Rectal smooth muscle tissue (tissue), 1 donor: ENCODE results near the gene NUS1.
"Not testable (repeated sequence)": the region's sequence is repeated elsewhere in the genome, so short reads cannot be mapped to it uniquely, and the experiment has no call there.

Experiments used
- H3K27ac ChIP-seq: one replicate; pipeline ENCODE4 v1.7.0; 2013; ENCODE audit warnings: low read depth, low read length, inconsistent platforms
- H3K27me3 ChIP-seq: one replicate; pipeline ENCODE4 v1.7.0; 2013; ENCODE audit warnings: low read length; ENCODE audit not compliant: control insufficient read depth, insufficient read depth
- H3K36me3 ChIP-seq: one replicate; pipeline ENCODE4 v1.7.0; 2013; ENCODE audit warnings: low read length; ENCODE audit not compliant: control insufficient read depth, insufficient read depth
- H3K4me1 ChIP-seq: one replicate; pipeline ENCODE4 v1.7.0; 2013; ENCODE audit warnings: low read length; ENCODE audit not compliant: control insufficient read depth, insufficient read depth
- H3K4me3 ChIP-seq: one replicate; pipeline ENCODE4 v1.7.0; 2013; ENCODE audit warnings: low read length
- H3K9ac ChIP-seq: one replicate; pipeline ENCODE4 v1.7.0; 2013; ENCODE audit warnings: low read length

Gene NUS1

DNA sequence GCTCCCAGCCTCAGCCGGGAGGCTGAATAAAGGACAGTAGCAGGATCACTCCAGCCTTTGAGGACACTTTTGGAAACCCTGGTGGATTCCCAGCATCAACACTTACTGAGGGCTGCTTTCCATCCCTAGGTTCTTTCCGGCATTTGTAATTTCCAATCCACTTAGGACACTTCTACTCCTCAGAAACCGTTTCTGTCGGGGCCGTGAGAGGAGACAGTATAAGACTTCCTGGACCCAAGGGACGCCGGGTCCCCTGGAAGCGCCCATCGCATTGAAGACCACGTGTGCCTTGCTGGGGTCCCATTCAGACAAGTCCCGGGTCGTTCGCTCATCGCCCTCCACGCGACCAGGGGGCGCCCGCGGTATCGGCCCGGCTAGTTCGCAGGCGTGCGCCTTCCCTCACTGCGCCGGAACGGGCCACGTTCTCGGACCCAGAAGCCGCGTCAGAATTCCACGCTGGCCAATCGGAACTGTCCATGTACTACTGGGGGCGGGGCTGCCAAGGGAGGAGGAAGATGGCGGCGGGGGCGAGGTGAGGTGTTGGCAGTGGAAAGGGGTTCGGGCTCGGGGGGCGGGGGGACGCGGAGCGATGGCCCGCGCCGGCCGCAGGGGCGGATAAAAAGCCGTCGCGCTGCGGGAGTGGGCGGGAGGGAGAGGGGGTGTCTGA is at the start of gene NUS1:
NUS1 (plus strand) TSS at position 479 of the 667 bp plus-strand sequence. CDS start 202 bp downstream, outside the sequence.
- Histone ChIP-seq H3K27me3 (no peaks in the 10 kb centered on the region), H3K9ac (peak within 1 kb of the TSS; percentile 13), H3K27ac (peak within 1 kb of the TSS; percentile 16), H3K4me1 (peaks cover 10% of the 10 kb centered on the region), H3K36me3 (no peaks in the 10 kb centered on the region), H3K4me3 (peak within 1 kb of the TSS; percentile 82)

DNA sequence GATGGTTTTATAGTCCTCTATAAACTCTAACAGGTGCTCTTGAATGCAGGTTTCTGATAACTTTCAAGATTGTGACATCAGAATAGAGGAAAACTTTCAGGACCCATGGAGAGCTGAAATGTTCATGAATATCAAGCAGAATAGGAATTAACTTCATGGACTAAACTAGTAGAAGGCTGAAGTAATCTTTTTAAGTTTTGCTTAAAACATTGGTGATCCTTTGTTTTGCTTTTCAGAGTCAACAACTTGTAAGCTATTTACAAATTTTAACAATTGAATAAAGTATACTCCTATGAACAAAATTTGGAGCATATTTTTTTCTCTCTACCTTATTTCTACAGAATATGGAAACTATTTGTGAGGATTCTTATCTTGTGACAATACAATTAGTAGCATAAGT is 47.7 kb upstream of the NUS1 start:
- Histone ChIP-seq H3K27ac (no peak overlapping the region), H3K36me3 (no peaks in the 10 kb centered on the region), H3K4me1 (no peaks in the 10 kb centered on the region), H3K27me3 (no peaks in the 10 kb centered on the region), H3K9ac (no peak overlapping the region), H3K4me3 (no peak overlapping the region)

DNA sequence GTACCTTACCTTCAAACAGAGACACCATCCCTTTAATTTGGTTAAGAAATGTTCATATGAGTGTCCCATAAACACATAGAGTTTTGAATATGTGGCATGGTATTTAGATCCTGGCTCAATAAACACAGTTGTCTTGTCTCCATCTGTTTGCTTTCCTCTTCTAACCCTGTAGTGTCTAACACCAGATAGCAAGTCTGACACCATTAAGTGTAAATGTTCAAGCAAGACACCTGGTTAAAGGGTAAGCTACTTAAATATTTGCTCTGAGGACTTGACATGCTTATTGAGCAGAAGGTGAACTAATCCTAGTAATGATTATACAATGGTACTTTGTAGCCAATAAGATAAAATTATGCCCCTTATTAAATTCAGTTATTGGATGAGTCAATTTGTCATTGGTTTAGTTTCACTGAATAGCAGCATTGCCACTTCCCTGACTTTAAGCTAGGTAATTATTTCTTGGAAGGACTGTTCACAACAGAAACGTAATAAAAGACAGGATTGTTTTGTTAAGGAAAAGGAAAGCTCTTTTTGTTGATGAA is 46.1 kb upstream of the NUS1 start:
- H3K27ac ChIP-seq, result no peak overlapping the region
- no peak overlapping the region for H3K4me3 ChIP-seq
- no peaks in the 10 kb centered on the region for H3K36me3 ChIP-seq
- no peak overlapping the region for H3K9ac ChIP-seq
- no peaks in the 10 kb centered on the region for H3K27me3 ChIP-seq
- no peaks in the 10 kb centered on the region for H3K4me1 ChIP-seq

DNA sequence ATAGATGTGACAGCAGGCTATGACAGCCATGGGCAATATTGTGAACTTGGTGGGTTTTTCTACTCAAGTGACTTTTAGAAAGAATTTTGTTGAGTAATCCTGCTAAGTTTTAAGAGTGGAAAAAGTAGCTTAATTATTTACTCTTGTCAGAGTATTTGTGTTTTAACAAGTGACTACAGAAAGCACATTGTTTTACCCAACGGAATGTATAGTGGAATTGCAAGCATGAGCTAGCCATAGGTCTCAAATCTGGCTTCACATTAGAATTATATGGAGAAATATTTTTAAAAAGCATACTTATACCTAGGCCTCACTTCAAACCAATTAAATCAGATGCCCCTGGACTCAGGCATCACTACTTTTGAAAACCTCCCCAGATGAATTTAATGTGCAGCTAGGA is 37.5 kb upstream of the NUS1 start:
- no peak overlapping the region for H3K9ac ChIP-seq
- H3K4me1 ChIP-seq, result no peaks in the 10 kb centered on the region
- H3K36me3 ChIP-seq, result no peaks in the 10 kb centered on the region
- no peak overlapping the region for H3K4me3 ChIP-seq
- H3K27me3 ChIP-seq, result no peaks in the 10 kb centered on the region
- H3K27ac ChIP-seq, result no peak overlapping the region

- H3K4me3 ChIP-seq, result no peak overlapping the region
- H3K9ac ChIP-seq, result no peak overlapping the region
- H3K27ac ChIP-seq, result no peak overlapping the region
- no peaks in the 10 kb centered on the region for H3K36me3 ChIP-seq
- no peaks in the 10 kb centered on the region for H3K4me1 ChIP-seq
- no peaks in the 10 kb centered on the region for H3K27me3 ChIP-seq
These were observed 32.3 kb upstream of the NUS1 start for GRCh38 chr6:117642976-117643375.

- H3K4me3 ChIP-seq, H3K36me3 ChIP-seq, H3K27ac ChIP-seq, H3K4me1 ChIP-seq, H3K9ac ChIP-seq, H3K27me3 ChIP-seq: not testable (repeated sequence)
These were observed 23.3 kb upstream of the NUS1 start for GRCh38 chr6:117651984-117652383.

GRCh38 chr6:117653949-117654348 is 21.3 kb upstream of the NUS1 start:
- Histone ChIP-seq H3K4me3 (no peak overlapping the region), H3K27me3 (no peaks in the 10 kb centered on the region), H3K27ac (no peak overlapping the region), H3K4me1 (no peaks in the 10 kb centered on the region), H3K36me3 (no peaks in the 10 kb centered on the region), H3K9ac (no peak overlapping the region)

GRCh38 chr6:117655380-117655779 is 19.9 kb upstream of the NUS1 start:
- Histone ChIP-seq H3K4me3 (no peak overlapping the region), H3K9ac (no peak overlapping the region), H3K27ac (no peak overlapping the region), H3K36me3 (no peaks in the 10 kb centered on the region), H3K27me3 (no peaks in the 10 kb centered on the region), H3K4me1 (no peaks in the 10 kb centered on the region)

GRCh38 chr6:117666881-117667280 is 8.4 kb upstream of the NUS1 start:
- H3K36me3 ChIP-seq, result no peaks in the 10 kb centered on the region

DNA sequence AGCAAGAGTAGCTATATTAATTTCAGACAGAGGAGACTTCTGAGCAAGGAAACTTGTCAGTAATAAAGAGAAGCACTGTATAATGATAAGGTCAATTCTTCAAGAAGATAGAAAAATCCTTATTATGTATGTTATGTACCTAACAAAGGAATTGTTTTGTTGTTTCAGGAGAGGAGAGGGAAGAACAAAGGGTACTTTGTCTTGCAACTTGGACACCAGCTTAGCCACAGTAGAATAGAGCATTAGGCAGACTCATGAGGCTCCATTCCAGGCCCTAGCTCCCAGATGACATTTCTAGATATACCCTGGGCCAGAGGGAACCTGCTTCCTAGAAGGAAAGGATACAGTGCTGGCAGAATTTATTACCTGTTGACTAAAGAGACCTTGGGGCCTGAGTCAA is 6.5 kb upstream of the NUS1 start:
- Histone ChIP-seq H3K4me1 (no peaks in the 10 kb centered on the region), H3K27ac (no peak overlapping the region), H3K9ac (no peak overlapping the region), H3K27me3 (no peaks in the 10 kb centered on the region), H3K4me3 (no peak overlapping the region), H3K36me3 (no peaks in the 10 kb centered on the region)

More at GRCh38 chr6:117666881-117667280, 8.4 kb upstream of the NUS1 start:
- no peak overlapping the region for H3K27ac ChIP-seq
- H3K4me3 ChIP-seq, result no peak overlapping the region
- no peaks in the 10 kb centered on the region for H3K4me1 ChIP-seq
- no peaks in the 10 kb centered on the region for H3K27me3 ChIP-seq
- H3K9ac ChIP-seq, result no peak overlapping the region

DNA sequence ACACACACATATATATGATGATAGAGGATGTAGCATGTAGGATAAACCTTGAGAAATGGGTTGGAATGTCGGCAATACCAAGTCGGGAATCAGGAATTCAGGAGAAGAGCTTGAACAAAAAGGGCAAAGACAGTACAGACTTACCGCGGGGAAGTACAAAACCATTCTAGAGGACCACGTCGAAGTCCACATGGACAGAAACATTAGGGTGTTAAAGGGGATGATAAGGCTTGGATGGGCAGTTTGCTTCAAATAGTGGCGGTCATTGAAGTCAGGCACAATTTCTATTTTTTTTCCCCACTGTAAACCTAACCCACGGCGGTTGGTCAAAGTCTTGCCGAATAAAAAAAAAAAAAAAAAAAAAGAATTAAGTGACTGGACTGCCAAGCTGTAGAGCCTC is 766 bp upstream of the NUS1 start:
- no peak overlapping the region for H3K9ac ChIP-seq

DNA sequence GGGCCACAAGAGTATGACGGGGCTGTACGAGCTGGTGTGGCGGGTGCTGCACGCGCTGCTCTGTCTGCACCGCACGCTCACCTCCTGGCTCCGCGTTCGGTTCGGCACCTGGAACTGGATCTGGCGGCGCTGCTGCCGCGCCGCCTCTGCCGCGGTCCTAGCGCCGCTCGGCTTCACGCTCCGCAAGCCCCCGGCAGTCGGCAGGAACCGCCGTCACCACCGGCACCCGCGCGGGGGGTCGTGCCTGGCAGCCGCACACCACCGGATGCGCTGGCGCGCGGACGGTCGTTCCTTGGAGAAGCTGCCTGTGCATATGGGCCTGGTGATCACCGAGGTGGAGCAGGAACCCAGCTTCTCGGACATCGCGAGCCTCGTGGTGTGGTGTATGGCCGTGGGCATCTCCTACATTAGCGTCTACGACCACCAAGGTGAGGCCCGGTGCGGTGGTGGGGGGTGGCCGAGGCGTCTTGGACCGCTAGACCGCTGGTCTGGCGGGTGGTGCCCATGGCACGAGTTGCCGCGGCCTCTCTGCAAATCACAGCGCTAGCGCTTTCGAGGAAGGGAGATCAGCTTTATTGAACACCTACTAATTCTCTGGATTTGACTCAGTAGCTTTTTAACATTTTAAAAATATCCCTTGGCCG is 511 bp downstream of the NUS1 start:
- H3K4me1 ChIP-seq, H3K36me3 ChIP-seq, H3K27ac ChIP-seq, H3K9ac ChIP-seq, H3K27me3 ChIP-seq: not testable (repeated sequence)
- H3K4me3 ChIP-seq, result peak overlapping the region; percentile 82

More for the DNA sequence above, 766 bp upstream of the NUS1 start:
- H3K4me3 ChIP-seq, result peak overlapping the region; percentile 69
- peaks cover 10% of the 10 kb centered on the region for H3K4me1 ChIP-seq
- no peaks in the 10 kb centered on the region for H3K27me3 ChIP-seq
- H3K27ac ChIP-seq, result no peak overlapping the region
- H3K36me3 ChIP-seq, result no peaks in the 10 kb centered on the region
